MM.1S (cell line): ENCODE data around the gene CHRNG.

Source experiments
- DNase-seq: peaks from one replicate; pipeline ENCODE4 v3.0.0-alpha.2; 2015
- H2AFZ ChIP-seq: fragments of 300-600 bp; sonication (generic); 2 replicates; pipeline ENCODE4 v1.6.0; 2016; ENCODE audit warnings: antibody characterized with exemption, low read length
- H3F3A ChIP-seq: fragments of 300-600 bp; sonication (generic); 2 replicates; pipeline ENCODE4 v1.6.1; 2016; ENCODE audit warnings: mild to moderate bottlenecking, antibody characterized with exemption, low read length, moderate library complexity, mixed read lengths; ENCODE audit not compliant: insufficient read depth
- H3K27ac ChIP-seq: fragments of 300-600 bp; sonication (generic); 2 replicates; pipeline ENCODE4 v1.5.1; 2016; ENCODE audit warnings: mild to moderate bottlenecking, low read length
- H3K27me3 ChIP-seq: fragments of 300-600 bp; sonication (generic); replicated peaks from 2 replicates; pipeline ENCODE4 v1.6.0; 2016; ENCODE audit warnings: low read length; ENCODE audit not compliant: insufficient read depth
- H3K36me3 ChIP-seq: fragments of 300-600 bp; sonication (generic); replicated peaks from 2 replicates; pipeline ENCODE4 v1.6.1; 2016; ENCODE audit warnings: mild to moderate bottlenecking, low read length, mixed read lengths; ENCODE audit not compliant: insufficient read depth
- H3K4me1 ChIP-seq: fragments of 300-600 bp; sonication (generic); 2 replicates; pipeline ENCODE4 v1.6.1; 2016; ENCODE audit warnings: low read length, mixed read lengths
- H3K4me2 ChIP-seq: fragments of 300-600 bp; sonication (generic); 2 replicates; pipeline ENCODE4 v1.6.0; 2016; ENCODE audit warnings: low read depth, low read length
- H3K4me3 ChIP-seq: fragments of 300-600 bp; sonication (generic); 2 replicates; pipeline ENCODE4 v1.5.1; 2016; ENCODE audit warnings: low read length, mixed read lengths
- H3K79me2 ChIP-seq: fragments of 300-600 bp; sonication (generic); 2 replicates; pipeline ENCODE4 v1.6.1; 2016; ENCODE audit warnings: mixed run types, low read length, mixed read lengths
- H3K9ac ChIP-seq: fragments of 300-600 bp; sonication (generic); 2 replicates; pipeline ENCODE4 v1.6.1; 2016; ENCODE audit warnings: low read length, mixed read lengths
- H3K9me2 ChIP-seq: fragments of 300-600 bp; sonication (generic); replicated peaks from 2 replicates; pipeline ENCODE4 v1.6.1; 2016; ENCODE audit warnings: mild to moderate bottlenecking, low read length, mixed read lengths; ENCODE audit not compliant: insufficient read depth
- H3K9me3 ChIP-seq: fragments of 300-600 bp; sonication (generic); replicated peaks from 2 replicates; pipeline ENCODE4 v1.6.1; 2016; ENCODE audit warnings: mild to moderate bottlenecking, low read length, mixed read lengths; ENCODE audit not compliant: insufficient read depth
- H4K20me1 ChIP-seq: fragments of 300-600 bp; sonication (generic); 2 replicates; pipeline ENCODE4 v1.6.1; 2016; ENCODE audit warnings: mild to moderate bottlenecking, low read length, moderate library complexity, mixed read lengths; ENCODE audit not compliant: insufficient read depth
- EZH2 ChIP-seq: fragments of 300-600 bp; sonication (generic); optimal IDR thresholded peaks from 2 replicates; pipeline ENCODE3; 2017; ENCODE audit warnings: low read depth, mild to moderate bottlenecking, antibody characterized with exemption, low read length, mixed read lengths
- EZH2phosphoT487 ChIP-seq: fragments of 300-600 bp; sonication (generic); IDR thresholded peaks from 2 replicates; pipeline ENCODE4 v1.6.1; 2018; ENCODE audit warnings: antibody characterized with exemption, low read length
- TF ChIP-seq, protein P1 (sequence below): fragments of 300-600 bp; sonication (generic); IDR thresholded peaks from 2 replicates; pipeline ENCODE4 v1.5.1; 2016; ENCODE audit warnings: antibody characterized with exemption, low read length, mixed read lengths

The CHRNG gene

DNA sequence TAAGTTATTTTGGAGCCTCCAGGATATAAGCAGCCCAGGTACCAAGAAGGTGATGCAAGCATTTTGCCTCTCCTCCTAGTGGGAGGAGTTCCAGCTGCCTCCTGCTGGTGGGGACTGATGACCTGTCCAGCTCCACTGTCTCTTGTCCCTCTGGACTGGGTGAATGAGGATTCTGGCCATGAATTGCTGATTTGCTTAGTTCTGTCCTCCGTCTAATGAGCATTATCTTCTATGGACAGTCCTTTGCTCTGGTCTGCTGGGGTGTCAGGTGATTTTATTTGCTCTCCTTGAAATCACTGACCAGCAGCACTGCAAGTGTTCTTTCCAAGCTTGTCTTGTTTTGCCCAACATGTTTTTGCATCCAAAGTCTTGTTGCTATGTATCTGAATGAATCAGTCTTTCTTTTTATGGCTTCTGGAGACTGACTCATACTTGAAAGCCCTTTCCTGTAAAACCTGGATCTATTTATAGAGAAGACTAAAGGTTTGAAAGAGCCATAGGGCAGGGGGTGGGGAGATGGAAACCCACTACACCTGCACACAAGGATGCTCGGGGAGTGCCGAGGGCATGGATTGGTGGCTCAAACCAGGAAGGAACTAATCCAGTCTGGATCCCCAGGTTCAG, 53.4 kb downstream of the CHRNG start:
- H4K20me1 ChIP-seq, result no peaks in the 10 kb centered on the region
- no peak overlapping the region for H3K4me3 ChIP-seq
- no peaks in the 10 kb centered on the region for H3K79me2 ChIP-seq
- no peak overlapping the region for H3K9ac ChIP-seq
- H3K27me3 ChIP-seq, result no peaks in the 10 kb centered on the region
- H3K36me3 ChIP-seq, result no peaks in the 10 kb centered on the region
- no peaks in the 10 kb centered on the region for H3K9me2 ChIP-seq
- H3K27ac ChIP-seq, result no peak overlapping the region; the same call in 1 of the 2 replicates
- peaks cover 11% of the 10 kb centered on the region for H3K4me1 ChIP-seq
- H3F3A ChIP-seq, result no peaks in the 10 kb centered on the region
- no peaks in the 10 kb centered on the region for H3K9me3 ChIP-seq
- TF ChIP-seq, protein P1, sequence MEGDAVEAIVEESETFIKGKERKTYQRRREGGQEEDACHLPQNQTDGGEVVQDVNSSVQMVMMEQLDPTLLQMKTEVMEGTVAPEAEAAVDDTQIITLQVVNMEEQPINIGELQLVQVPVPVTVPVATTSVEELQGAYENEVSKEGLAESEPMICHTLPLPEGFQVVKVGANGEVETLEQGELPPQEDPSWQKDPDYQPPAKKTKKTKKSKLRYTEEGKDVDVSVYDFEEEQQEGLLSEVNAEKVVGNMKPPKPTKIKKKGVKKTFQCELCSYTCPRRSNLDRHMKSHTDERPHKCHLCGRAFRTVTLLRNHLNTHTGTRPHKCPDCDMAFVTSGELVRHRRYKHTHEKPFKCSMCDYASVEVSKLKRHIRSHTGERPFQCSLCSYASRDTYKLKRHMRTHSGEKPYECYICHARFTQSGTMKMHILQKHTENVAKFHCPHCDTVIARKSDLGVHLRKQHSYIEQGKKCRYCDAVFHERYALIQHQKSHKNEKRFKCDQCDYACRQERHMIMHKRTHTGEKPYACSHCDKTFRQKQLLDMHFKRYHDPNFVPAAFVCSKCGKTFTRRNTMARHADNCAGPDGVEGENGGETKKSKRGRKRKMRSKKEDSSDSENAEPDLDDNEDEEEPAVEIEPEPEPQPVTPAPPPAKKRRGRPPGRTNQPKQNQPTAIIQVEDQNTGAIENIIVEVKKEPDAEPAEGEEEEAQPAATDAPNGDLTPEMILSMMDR, result no peak
- TF ChIP-seq EZH2phosphoT487 (no peak), EZH2 (no peak)
- H2AFZ ChIP-seq, result 0 out of 2 replicates have a peak overlapping the region, but pooled peaks have one; percentile 0
- DNase-seq, result peak; percentile 9
- peak overlapping the region; percentile 21; the same call in 1 of the 2 replicates for H3K4me2 ChIP-seq

- no peaks in the 10 kb centered on the region for H3K9me2 ChIP-seq
- no peak overlapping the region for H3K27ac ChIP-seq
- TF ChIP-seq, protein P1, result no peak
- TF ChIP-seq EZH2phosphoT487, result no peak
- no peak for TF ChIP-seq EZH2
Observed at GRCh38 chr2:232593982-232594381, 54.5 kb downstream of the CHRNG start.

More at GRCh38 chr2:232593982-232594381, 54.5 kb downstream of the CHRNG start:
- Histone ChIP-seq H3K27me3 (no peaks in the 10 kb centered on the region), H4K20me1 (no peaks in the 10 kb centered on the region), H3K9ac (no peak overlapping the region), H2AFZ (no peak overlapping the region), H3F3A (no peaks in the 10 kb centered on the region), H3K4me3 (no peak overlapping the region), H3K79me2 (no peaks in the 10 kb centered on the region), H3K9me3 (no peaks in the 10 kb centered on the region), H3K4me2 (no peak overlapping the region), H3K36me3 (no peaks in the 10 kb centered on the region), H3K4me1 (peaks cover 11% of the 10 kb centered on the region)
- no peak for DNase-seq
